ENCODE measurements around the gene WDR75.
"Not testable (repeated sequence)": the region's sequence is repeated elsewhere in the genome, so short reads cannot be mapped to it uniquely, and the experiment has no call there.

Gene WDR75

DNA sequence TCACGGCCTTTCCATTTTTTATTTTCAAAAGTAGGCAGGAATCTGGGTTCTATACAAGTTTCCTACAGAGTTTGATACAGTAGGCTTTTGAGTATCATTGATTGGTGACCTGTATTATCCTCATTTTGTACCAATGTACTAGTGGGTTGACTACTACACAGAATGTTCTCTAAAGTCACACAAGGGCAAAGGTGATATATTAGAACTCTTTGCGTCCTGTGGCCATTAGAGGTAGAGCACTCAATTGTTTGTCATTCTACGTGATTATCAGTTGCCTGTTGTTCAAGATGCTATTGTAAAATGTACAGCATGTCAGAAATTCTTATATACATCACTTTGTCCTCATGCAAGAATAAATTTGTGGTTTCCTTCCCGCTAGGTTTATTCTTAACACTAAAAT, 24.8 kb downstream of the WDR75 start:
- no peak for TF ChIP-seq YY1 (IDR thresholded peaks at IDR 0.05; ENCODE audit: insufficient read depth, insufficient read length)
- TF ChIP-seq SUZ12 (IDR thresholded peaks at IDR 0.05; ENCODE audit: extremely low read depth, insufficient read depth, insufficient read length) = no peak
- no peak for TF ChIP-seq ZNF274 (IDR thresholded peaks at IDR 0.05; ENCODE audit: low read depth, low read length)
- no peak overlapping the region for H3K9ac ChIP-seq (ENCODE audit: insufficient read length, low read depth)
- no peaks in the 10 kb centered on the region for H3K27me3 ChIP-seq (ENCODE audit: insufficient read depth, insufficient read length)
- H3K4me3 ChIP-seq (ENCODE audit: insufficient read length, low read depth) = no peak overlapping the region
- H3K4me1 ChIP-seq (ENCODE audit: insufficient read depth, insufficient read length) = no peaks in the 10 kb centered on the region
- H3K9me3 ChIP-seq (ENCODE audit: insufficient read depth, low read length) = no peaks in the 10 kb centered on the region
- DNase-seq (ENCODE audit: low read depth, low spot score) = no peak
- peaks cover 97% of the 10 kb centered on the region for H3K36me3 ChIP-seq (ENCODE audit: insufficient read depth, insufficient read length, low read length)

DNA sequence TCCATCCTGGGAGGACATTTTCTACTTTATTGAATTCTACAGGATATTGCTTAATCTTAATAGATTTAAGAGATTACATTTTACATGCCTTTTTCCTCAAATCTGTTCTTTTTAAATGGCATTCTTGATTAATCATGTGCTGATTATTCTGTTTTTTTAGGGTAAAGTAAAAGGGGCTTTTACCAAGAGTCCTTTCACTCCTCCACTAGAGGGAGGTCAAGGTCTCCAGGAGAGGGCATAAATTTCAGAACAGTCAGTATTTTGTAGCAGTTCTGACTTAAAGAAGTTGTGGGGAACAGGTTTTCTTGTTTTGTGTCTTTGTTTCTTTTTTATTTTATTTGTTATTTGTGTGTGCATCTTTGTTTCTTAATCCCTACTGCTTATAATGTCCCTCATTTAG, 25.4 kb downstream of the WDR75 start:
- Histone ChIP-seq H3K27me3 (ENCODE audit: insufficient read depth, insufficient read length) (no peaks in the 10 kb centered on the region), H3K4me1 (ENCODE audit: insufficient read depth, insufficient read length) (no peaks in the 10 kb centered on the region), H3K9me3 (ENCODE audit: insufficient read depth, low read length) (no peaks in the 10 kb centered on the region), H3K36me3 (ENCODE audit: insufficient read depth, insufficient read length, low read length) (peaks cover 98% of the 10 kb centered on the region), H3K9ac (ENCODE audit: insufficient read length, low read depth) (no peak overlapping the region), H3K4me3 (ENCODE audit: insufficient read length, low read depth) (no peak overlapping the region)
- peak; percentile 22 for DNase-seq (ENCODE audit: low read depth, low spot score)
- no peak for TF ChIP-seq SUZ12 (IDR thresholded peaks at IDR 0.05; ENCODE audit: extremely low read depth, insufficient read depth, insufficient read length)
- no peak for TF ChIP-seq YY1 (IDR thresholded peaks at IDR 0.05; ENCODE audit: insufficient read depth, insufficient read length)
- TF ChIP-seq ZNF274 (IDR thresholded peaks at IDR 0.05; ENCODE audit: low read depth, low read length) = no peak

DNA sequence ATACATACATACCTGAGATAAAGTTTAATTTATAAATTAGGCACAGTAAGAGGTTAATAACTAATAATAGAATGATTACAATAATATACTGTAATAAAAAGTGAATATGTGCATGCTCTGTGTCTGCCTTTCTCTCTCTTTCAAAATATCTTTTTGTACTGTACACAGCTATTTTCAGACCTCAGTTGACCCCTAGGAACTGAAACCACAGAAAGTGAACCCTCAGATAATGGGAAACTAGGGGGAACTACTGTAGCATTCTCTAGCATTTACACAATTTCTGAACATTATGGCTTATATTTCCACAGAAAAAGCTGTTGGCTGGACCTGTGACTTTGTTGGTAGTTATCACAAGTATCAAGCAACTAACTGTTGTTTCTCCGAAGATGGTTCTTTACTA, 25.9 kb downstream of the WDR75 start:
- no peak for DNase-seq (ENCODE audit: low read depth, low spot score)

DNA sequence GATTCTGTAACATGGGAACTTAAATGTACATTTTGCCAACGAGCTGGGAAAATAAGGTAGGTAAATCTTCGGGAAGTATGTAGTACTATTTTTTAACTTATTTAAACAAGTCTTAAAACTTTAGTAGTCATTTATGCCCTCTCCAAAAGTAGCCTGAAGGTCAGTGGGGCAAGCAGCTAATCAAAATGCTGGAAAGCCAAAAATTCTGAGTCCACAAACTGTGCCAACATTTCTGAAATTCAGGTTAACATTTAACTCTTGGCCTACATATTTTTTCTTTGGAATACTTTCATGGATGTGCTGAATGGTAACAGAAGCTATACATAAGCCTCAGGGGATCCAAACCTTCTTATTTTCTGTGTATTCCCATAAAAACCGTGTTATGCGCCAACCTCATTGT, 26.3 kb downstream of the WDR75 start:
- TF ChIP-seq YY1 (IDR thresholded peaks at IDR 0.05; ENCODE audit: insufficient read depth, insufficient read length) = no peak
- TF ChIP-seq SUZ12 (IDR thresholded peaks at IDR 0.05; ENCODE audit: extremely low read depth, insufficient read depth, insufficient read length) = no peak
- no peak for DNase-seq (ENCODE audit: low read depth, low spot score)
- Histone ChIP-seq H3K27me3 (ENCODE audit: insufficient read depth, insufficient read length) (no peaks in the 10 kb centered on the region), H3K9ac (ENCODE audit: insufficient read length, low read depth) (no peak overlapping the region), H3K4me3 (ENCODE audit: insufficient read length, low read depth) (no peak overlapping the region), H3K36me3 (ENCODE audit: insufficient read depth, insufficient read length, low read length) (peaks cover 97% of the 10 kb centered on the region), H3K9me3 (ENCODE audit: insufficient read depth, low read length) (no peaks in the 10 kb centered on the region), H3K4me1 (ENCODE audit: insufficient read depth, insufficient read length) (no peaks in the 10 kb centered on the region)

More for the DNA sequence above, 25.9 kb downstream of the WDR75 start:
- no peak overlapping the region for H3K4me3 ChIP-seq (ENCODE audit: insufficient read length, low read depth)
- H3K9ac ChIP-seq (ENCODE audit: insufficient read length, low read depth) = no peak overlapping the region
- H3K27me3 ChIP-seq (ENCODE audit: insufficient read depth, insufficient read length) = no peaks in the 10 kb centered on the region
- H3K36me3 ChIP-seq (ENCODE audit: insufficient read depth, insufficient read length, low read length) = peaks cover 99% of the 10 kb centered on the region
- no peaks in the 10 kb centered on the region for H3K9me3 ChIP-seq (ENCODE audit: insufficient read depth, low read length)
- no peaks in the 10 kb centered on the region for H3K4me1 ChIP-seq (ENCODE audit: insufficient read depth, insufficient read length)
- no peak for TF ChIP-seq ZNF274 (IDR thresholded peaks at IDR 0.05; ENCODE audit: low read depth, low read length)
- TF ChIP-seq YY1 (IDR thresholded peaks at IDR 0.05; ENCODE audit: insufficient read depth, insufficient read length) = no peak
- TF ChIP-seq SUZ12 (IDR thresholded peaks at IDR 0.05; ENCODE audit: extremely low read depth, insufficient read depth, insufficient read length) = no peak

DNA sequence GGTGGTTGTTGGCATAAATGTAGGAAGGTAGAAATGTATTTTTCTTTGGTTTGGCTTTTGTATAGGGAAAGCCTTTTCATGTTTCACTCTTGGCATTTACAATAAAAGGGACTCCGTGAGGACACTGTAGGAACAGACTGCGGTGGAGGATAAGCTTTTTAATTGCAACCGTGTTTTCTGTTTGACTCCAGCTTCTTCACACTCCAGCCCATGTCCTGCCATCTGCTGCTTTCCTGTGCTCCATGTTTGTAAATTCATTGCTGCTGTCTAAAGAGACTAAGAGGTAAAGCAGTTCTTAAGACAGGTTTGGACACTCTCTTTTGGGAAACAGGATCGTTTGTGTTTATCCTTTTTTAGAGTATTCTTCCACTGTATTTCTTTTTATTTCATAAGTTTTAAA, 33.3 kb downstream of the WDR75 start:
- peaks cover 72% of the 10 kb centered on the region for H3K36me3 ChIP-seq (ENCODE audit: insufficient read depth, insufficient read length, low read length)
- H3K9ac ChIP-seq (ENCODE audit: insufficient read length, low read depth) = no peak overlapping the region
- no peaks in the 10 kb centered on the region for H3K4me1 ChIP-seq (ENCODE audit: insufficient read depth, insufficient read length)
- no peaks in the 10 kb centered on the region for H3K27me3 ChIP-seq (ENCODE audit: insufficient read depth, insufficient read length)
- H3K4me3 ChIP-seq (ENCODE audit: insufficient read length, low read depth) = no peak overlapping the region
- no peak for DNase-seq (ENCODE audit: low read depth, low spot score)
- H3K9me3 ChIP-seq (ENCODE audit: insufficient read depth, low read length) = no peaks in the 10 kb centered on the region
- no peak for TF ChIP-seq ZNF274 (IDR thresholded peaks at IDR 0.05; ENCODE audit: low read depth, low read length)
- TF ChIP-seq SUZ12 (IDR thresholded peaks at IDR 0.05; ENCODE audit: extremely low read depth, insufficient read depth, insufficient read length) = no peak
- TF ChIP-seq YY1 (IDR thresholded peaks at IDR 0.05; ENCODE audit: insufficient read depth, insufficient read length) = no peak

DNA sequence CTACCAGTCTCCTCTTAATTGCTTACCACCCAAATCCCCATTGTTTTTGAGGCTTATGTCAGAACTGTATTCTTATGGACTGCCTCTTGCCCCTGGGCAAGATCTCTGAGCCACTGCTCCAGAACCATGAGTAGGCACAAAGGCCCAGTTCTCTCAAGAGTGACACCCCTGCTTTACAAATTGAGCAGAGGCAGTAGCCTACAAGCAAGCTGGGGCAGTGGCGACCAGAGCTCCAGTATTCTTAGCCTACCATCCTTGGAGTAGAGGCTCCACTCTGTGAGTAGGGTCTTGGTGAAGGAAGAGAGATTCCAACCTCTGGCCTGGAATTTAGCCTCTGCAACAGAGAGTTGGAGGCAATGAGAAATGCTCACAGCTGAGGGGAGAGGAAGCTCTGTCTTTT, 36.5 kb downstream of the WDR75 start:
- H3K27me3 ChIP-seq (ENCODE audit: insufficient read depth, insufficient read length) = no peaks in the 10 kb centered on the region
- peak; percentile 8 for DNase-seq (ENCODE audit: low read depth, low spot score)
- TF ChIP-seq SUZ12 (IDR thresholded peaks at IDR 0.05; ENCODE audit: extremely low read depth, insufficient read depth, insufficient read length) = no peak
- TF ChIP-seq ZNF274 (IDR thresholded peaks at IDR 0.05; ENCODE audit: low read depth, low read length) = no peak
- TF ChIP-seq YY1 (IDR thresholded peaks at IDR 0.05; ENCODE audit: insufficient read depth, insufficient read length) = no peak

DNA sequence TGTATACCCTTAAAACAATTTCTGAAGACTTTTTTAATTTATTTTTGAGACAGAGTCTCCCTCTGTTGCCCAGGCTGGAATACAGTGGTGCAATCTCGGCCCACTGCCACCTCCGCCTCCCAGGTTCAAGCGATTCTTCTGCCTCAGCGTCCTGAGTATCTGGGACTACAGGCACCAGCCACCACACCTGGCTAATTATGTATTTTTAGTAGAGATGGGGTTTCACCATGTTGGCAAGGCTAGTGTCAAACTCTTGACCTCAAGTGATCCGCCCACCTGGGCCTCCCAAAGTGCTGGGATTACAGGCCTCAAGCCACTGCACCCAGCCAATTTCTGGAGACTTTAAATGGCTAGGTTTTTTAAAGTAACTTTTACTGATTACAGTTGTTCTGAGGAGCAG, 37.0 kb downstream of the WDR75 start:
- not testable (repeated sequence) for H3K9ac ChIP-seq (ENCODE audit: insufficient read length, low read depth); H3K9me3 ChIP-seq (ENCODE audit: insufficient read depth, low read length); H3K27me3 ChIP-seq (ENCODE audit: insufficient read depth, insufficient read length); H3K4me1 ChIP-seq (ENCODE audit: insufficient read depth, insufficient read length); DNase-seq (ENCODE audit: low read depth, low spot score); H3K4me3 ChIP-seq (ENCODE audit: insufficient read length, low read depth)
- peaks cover 40% of the 10 kb centered on the region for H3K36me3 ChIP-seq (ENCODE audit: insufficient read depth, insufficient read length, low read length)

More for the DNA sequence above, 36.5 kb downstream of the WDR75 start:
- H3K9ac ChIP-seq (ENCODE audit: insufficient read length, low read depth) = no peak overlapping the region
- no peak overlapping the region for H3K4me3 ChIP-seq (ENCODE audit: insufficient read length, low read depth)
- H3K9me3 ChIP-seq (ENCODE audit: insufficient read depth, low read length) = no peaks in the 10 kb centered on the region
- H3K4me1 ChIP-seq (ENCODE audit: insufficient read depth, insufficient read length) = no peaks in the 10 kb centered on the region
- H3K36me3 ChIP-seq (ENCODE audit: insufficient read depth, insufficient read length, low read length) = peaks cover 42% of the 10 kb centered on the region

DNA sequence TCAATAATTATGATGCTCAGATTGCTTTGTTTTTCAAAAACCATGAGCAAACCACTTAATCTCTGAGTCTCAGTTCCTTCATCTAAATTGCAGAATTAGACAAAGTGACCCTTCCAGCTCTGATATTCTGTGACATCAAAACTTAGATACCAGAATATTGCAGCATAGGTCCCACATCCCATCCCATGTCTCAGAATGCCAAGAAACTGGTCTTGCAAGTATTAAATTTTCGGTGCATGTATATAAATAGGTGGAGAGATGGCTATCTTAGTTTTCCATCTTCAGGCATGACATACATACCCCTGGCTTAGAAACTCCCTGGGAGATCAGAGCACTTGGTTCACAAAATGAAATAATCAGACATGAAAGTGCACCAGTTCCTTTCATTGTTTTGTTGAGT, 39.8 kb downstream of the WDR75 start:
- TF ChIP-seq YY1 (IDR thresholded peaks at IDR 0.05; ENCODE audit: insufficient read depth, insufficient read length) (no peak), SUZ12 (IDR thresholded peaks at IDR 0.05; ENCODE audit: extremely low read depth, insufficient read depth, insufficient read length) (no peak), ZNF274 (IDR thresholded peaks at IDR 0.05; ENCODE audit: low read depth, low read length) (no peak)
- no peak for DNase-seq (ENCODE audit: low read depth, low spot score)
- Histone ChIP-seq H3K4me1 (ENCODE audit: insufficient read depth, insufficient read length) (no peaks in the 10 kb centered on the region), H3K27me3 (ENCODE audit: insufficient read depth, insufficient read length) (no peaks in the 10 kb centered on the region), H3K4me3 (ENCODE audit: insufficient read length, low read depth) (no peak overlapping the region), H3K9me3 (ENCODE audit: insufficient read depth, low read length) (no peaks in the 10 kb centered on the region), H3K9ac (ENCODE audit: insufficient read length, low read depth) (no peak overlapping the region), H3K36me3 (ENCODE audit: insufficient read depth, insufficient read length, low read length) (peaks cover 12% of the 10 kb centered on the region)
